Endothelial cell of umbilical vein (primary cell): ENCODE measurements around the gene KIAA1671.

Experiments used
- POLR2A ChIP-seq: IDR thresholded peaks from 2 replicates; pipeline ENCODE4 v1.6.1; 2012; ENCODE audit warnings: low read depth, mild to moderate bottlenecking, control low read depth, low read length
- TF ChIP-seq, protein P1 (sequence below), 2 donors: IDR thresholded peaks; 1 replicate in 1 of 2; 2 replicates in 1 of 2; pipeline ENCODE4 v1.5.1; 2011; ENCODE audit warnings: low read length in 2 of 2, mild to moderate bottlenecking in 2 of 2, moderate library complexity in 2 of 2, control low read depth in 1 of 2, inconsistent platforms in 1 of 2, low read depth in 1 of 2; ENCODE audit not compliant: insufficient read depth in 1 of 2; ENCODE audit errors: extremely low read depth in 1 of 2

- TF ChIP-seq, protein P1, sequence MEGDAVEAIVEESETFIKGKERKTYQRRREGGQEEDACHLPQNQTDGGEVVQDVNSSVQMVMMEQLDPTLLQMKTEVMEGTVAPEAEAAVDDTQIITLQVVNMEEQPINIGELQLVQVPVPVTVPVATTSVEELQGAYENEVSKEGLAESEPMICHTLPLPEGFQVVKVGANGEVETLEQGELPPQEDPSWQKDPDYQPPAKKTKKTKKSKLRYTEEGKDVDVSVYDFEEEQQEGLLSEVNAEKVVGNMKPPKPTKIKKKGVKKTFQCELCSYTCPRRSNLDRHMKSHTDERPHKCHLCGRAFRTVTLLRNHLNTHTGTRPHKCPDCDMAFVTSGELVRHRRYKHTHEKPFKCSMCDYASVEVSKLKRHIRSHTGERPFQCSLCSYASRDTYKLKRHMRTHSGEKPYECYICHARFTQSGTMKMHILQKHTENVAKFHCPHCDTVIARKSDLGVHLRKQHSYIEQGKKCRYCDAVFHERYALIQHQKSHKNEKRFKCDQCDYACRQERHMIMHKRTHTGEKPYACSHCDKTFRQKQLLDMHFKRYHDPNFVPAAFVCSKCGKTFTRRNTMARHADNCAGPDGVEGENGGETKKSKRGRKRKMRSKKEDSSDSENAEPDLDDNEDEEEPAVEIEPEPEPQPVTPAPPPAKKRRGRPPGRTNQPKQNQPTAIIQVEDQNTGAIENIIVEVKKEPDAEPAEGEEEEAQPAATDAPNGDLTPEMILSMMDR (IDR thresholded peaks at IDR 0.05; ENCODE audit: extremely low read depth in 1 of 2, insufficient read depth in 1 of 2, low read depth in 1 of 2, low read length in 2 of 2) = no peak
- no peak for TF ChIP-seq POLR2A
Observed at GRCh38 chr22:25021409-25021808, 68.9 kb downstream of the KIAA1671 start.
